UCSD-AML1 (cell line): ENCODE results near the gene PPP1R1B.
A peak's percentile ranks its signal among the peaks of the same experiment; 100 is the strongest.

ENCODE experiments used
- DNase-seq: peaks from one replicate; lab custom pipeline; 2025; ENCODE audit not compliant: unreplicated experiment; lab: John Stamatoyannopoulos, UW

Gene PPP1R1B

GRCh38 chr17:39666231-39666600, 39.5 kb downstream of the PPP1R1B start:
- no peak for DNase-seq

- no peak for DNase-seq
Observed at GRCh38 chr17:39666601-39667261, 40.0 kb downstream of the PPP1R1B start.

DNA sequence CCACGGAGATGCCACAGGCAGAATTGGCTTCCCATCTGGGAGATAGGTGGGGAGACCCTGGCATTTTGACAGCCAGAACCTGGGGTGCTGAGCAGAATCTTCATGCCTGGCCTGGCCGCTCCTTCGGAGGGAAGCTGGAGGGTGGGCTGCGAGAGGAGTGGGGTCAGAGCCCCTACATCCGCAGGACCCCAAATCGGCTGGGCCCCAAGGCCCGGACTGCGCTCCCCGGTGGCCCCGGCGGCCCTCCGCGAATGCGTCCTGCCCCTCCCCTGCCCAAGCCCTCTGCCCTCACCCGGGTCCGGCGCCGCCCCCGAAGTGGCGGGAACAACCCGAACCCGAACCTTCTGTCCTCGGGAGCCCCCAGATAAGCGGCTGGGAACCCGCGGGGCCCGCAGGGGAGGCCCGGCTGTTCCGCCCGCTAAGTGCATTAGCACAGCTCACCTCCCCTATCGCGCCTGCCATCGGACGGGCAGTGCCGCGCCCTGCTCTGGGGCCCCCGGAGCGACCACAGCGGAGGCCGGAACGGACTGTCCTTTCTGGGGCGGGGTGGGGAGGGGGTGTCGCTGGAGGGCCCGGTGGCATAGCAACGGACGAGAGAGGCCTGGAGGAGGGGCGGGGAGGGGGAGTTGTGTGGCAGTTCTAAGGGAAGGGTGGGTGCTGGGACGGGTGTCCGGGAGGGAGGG, 40.7 kb downstream of the PPP1R1B start:
- no peak for DNase-seq

- DNase-seq, result peak; percentile 64
Observed at GRCh38 chr17:39667945-39668924, 41.5 kb downstream of the PPP1R1B start, which contains the start of gene PNMT. PNMT (plus strand) TSS chr17:39668453; CDS start chr17:39668476, 23 bp downstream.

DNA sequence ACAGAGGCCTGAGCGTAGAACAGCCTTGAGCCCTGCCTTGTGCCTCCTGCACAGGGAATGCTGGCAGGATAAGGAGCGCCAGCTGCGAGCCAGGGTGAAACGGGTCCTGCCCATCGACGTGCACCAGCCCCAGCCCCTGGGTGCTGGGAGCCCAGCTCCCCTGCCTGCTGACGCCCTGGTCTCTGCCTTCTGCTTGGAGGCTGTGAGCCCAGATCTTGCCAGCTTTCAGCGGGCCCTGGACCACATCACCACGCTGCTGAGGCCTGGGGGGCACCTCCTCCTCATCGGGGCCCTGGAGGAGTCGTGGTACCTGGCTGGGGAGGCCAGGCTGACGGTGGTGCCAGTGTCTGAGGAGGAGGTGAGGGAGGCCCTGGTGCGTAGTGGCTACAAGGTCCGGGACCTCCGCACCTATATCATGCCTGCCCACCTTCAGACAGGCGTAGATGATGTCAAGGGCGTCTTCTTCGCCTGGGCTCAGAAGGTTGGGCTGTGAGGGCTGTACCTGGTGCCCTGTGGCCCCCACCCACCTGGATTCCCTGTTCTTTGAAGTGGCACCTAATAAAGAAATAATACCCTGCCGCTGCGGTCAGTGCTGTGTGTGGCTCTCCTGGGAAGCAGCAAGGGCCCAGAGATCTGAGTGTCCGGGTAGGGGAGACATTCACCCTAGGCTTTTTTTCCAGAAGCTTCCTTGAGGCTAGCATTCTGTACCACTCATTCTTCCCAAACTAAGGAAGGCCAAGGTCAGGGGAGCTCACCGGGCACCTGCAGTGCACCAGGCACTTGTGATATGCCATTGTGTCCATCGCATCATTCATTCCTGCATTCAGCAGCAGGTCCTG, 43.4 kb downstream of the PPP1R1B start:
- no peak for DNase-seq

- DNase-seq, result no peak
Observed at GRCh38 chr17:39670746-39671145, 44.0 kb downstream of the PPP1R1B start.

- DNase-seq, result peak; percentile 29
Observed at GRCh38 chr17:39671651-39672521, 45.1 kb downstream of the PPP1R1B start.

DNA sequence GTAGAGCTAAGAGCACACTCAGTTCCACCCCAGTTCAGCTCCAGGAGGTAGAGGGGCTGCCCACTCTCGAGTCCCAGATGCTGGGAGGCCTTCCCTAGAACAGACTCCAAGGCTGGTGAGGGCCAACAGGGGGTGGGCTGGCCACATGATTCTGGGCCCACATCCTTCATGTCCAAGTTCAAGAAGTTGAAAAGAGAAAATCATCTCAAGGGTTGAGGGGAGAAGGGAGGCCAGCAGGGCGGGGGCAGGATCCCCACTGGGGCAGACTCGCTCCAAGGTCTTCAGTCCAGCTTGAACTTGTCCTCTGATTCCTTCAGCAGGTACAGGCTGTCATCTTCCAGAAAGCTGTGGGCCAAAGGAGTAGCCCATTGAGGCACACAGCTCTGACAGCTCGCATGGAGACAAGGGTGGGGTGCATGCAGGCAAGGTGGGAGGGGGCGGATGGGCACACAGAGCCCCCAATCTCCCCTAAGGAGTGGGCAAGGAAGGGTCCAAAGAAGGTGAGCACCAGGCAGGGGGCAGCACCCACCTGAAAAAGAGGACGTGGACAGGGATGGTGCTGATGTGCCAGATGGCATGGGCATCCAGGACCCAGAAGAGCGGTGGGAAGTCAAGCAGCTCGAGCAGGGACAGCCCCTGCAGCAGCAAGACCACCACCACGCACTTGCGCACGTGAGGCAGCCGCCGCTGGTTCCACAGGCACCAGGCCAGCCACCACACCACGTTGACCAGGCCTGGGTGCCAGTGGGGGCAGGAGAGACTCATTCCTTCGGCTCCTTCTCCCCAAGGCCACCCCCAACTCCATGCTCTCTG, 46.0 kb downstream of the PPP1R1B start:
- DNase-seq, result no peak

GRCh38 chr17:39673335-39674081, 46.8 kb downstream of the PPP1R1B start:
- DNase-seq, result no peak

- no peak for DNase-seq
Observed at GRCh38 chr17:39674179-39674578, 47.4 kb downstream of the PPP1R1B start.

- peak; percentile 58 for DNase-seq
Observed at GRCh38 chr17:39674702-39675389, 48.1 kb downstream of the PPP1R1B start.

GRCh38 chr17:39675390-39676082, 48.8 kb downstream of the PPP1R1B start:
- DNase-seq, result no peak

DNA sequence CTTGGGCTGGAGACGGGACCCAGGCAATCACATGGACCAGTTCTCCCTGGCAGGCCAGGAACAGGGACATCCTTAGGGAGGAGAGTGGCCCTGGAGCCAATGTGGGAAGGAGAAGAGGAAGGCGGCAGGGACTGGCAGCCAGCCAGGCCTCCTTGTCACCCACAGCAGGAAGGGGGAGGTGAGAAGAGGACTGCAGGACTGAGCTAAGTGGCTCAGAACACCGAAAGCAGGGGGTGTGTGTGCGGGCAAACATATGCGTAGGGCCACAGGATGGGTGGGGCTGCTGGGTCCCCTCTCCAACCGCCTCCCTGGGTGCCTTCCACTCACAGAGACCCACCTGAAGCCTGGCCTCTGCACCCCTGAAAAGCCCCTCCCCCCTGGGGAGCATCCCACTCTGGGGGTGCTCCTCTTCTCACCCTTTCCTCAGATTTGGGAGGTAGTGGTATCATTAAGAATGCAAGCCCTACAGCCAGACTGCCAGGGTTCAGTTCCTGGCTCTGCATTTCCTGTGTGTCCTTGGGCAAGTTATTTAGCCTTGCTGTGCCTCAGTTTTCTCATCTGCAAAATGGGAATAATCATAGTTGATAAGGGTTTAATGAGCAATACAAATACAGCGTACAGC, 49.6 kb downstream of the PPP1R1B start:
- peak; percentile 74 for DNase-seq

DNA sequence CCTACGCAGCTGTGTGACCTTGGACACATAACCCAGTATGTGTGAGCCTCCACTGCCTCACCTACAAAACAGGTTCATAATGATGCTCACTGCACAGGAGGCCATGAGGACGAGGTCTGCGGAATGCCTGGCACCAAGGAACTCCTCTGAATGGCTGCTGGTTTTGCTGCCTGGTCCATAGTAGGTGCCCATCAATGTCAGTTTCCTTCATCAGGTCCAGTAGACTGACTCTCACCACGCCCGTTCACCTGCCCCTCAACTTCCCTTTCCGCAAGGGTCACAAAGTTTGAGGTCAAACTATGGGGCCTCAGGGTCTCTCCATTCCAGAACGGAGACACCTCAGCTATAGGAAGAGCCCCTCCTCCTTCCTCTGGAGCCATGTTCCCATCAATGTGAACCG, 50.3 kb downstream of the PPP1R1B start:
- no peak for DNase-seq

DNA sequence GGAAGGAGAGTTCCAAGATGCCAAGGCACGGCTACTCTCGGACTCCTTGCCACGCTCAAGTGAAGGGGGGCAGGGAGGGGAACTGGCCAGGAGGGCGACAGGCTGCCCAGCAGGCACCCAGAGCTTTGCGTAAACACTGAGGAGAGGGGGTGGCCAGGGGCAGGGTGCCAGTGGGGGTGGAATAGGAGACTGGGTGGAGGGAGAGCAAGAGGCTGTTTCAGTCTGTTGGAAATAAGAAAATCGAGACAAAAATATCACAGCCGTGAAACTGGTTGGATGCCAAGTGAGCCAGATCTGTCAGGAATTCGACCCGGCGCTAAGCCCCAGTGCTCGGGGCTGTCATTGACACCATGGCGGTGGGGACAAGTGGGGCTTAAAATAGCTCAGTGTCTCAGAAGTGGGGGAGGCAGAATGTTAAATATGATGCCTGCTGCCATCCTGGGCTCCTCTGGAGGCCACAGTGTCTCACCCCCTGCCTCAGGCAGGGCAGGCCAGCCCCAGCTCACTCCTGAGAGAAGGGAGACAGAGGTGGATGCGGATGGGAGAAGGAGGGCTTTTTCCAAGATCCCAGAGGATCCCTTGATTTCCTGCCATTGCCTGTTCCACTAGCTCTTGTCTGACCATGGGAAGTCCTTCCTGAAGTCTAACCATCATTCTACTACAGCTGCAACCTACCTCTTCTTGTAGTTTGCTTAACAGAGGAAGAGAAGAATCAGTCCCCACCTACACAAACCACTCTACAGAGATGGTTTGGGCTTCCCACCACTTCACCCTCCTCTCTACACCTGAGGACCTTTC, 51.0 kb downstream of the PPP1R1B start:
- no peak for DNase-seq
